IMR-90 (cell line): ENCODE measurements around the gene COPS4. TPM values are rescaled to one million over a fixed set of nuclear protein-coding genes. Genes with fewer than 3 reads are reported as not detected.

ENCODE experiments used
- ATAC-seq: fragments of 200-7000 bp; cut with Tn5 transposase; 2 replicates; pipeline ENCODE4 v1.9.1; 2020; ENCODE audit warnings: low read depth, mild to moderate bottlenecking, moderate library complexity
- BruUV-seq: library from RNA; stranded (reverse); fragments of 400-500 nt; replicated peaks from 2 replicates; lab custom pipeline; 2021; lab: Mats Ljungman, UMichigan
- CTCF ChIA-PET: fragments of 300-600 bp; formaldehyde crosslinking; extraction: SDS; loops from one replicate; lab custom pipeline; 2021; ENCODE audit warnings: antibody characterized with exemption; lab: Yijun Ruan, JAX
- POLR2A ChIA-PET: fragments of 300-600 bp; sonication (Branson Sonifier 250); formaldehyde crosslinking; loops from one replicate; lab custom pipeline; 2022; ENCODE audit warnings: antibody characterized with exemption; ENCODE audit not compliant: unreplicated experiment; lab: Charles Lee
- DNase-seq: peaks from one replicate; pipeline ENCODE4 v3.0.0; 2013
- H2AFZ ChIP-seq: replicated peaks from 2 replicates; pipeline ENCODE3; 2013; ENCODE audit warnings: low read length, mild to moderate bottlenecking; ENCODE audit not compliant: poor library complexity
- H2AK5ac ChIP-seq: 2 replicates; pipeline ENCODE4 v1.6.1; 2013; ENCODE audit warnings: low read depth, low read length, inconsistent platforms
- H2AK9ac ChIP-seq: replicated peaks from 2 replicates; pipeline ENCODE3; 2013; ENCODE audit warnings: mild to moderate bottlenecking, low read depth, low read length, moderate library complexity; ENCODE audit not compliant: poor library complexity
- H2BK120ac ChIP-seq: 2 replicates; pipeline ENCODE4 v1.6.1; 2013; ENCODE audit warnings: low read depth, low read length, inconsistent platforms
- H2BK15ac ChIP-seq: 3 replicates; pipeline ENCODE4 v1.6.1; 2013; ENCODE audit warnings: low read depth, low read length, inconsistent platforms
- H2BK20ac ChIP-seq: 2 replicates; pipeline ENCODE4 v1.6.1; 2013; ENCODE audit warnings: low read depth, mild to moderate bottlenecking, inconsistent platforms, low read length, moderate library complexity
- H2BK5ac ChIP-seq: 2 replicates; pipeline ENCODE4 v1.6.1; 2013; ENCODE audit warnings: mild to moderate bottlenecking, low read depth, low read length, inconsistent platforms; ENCODE audit not compliant: poor library complexity, severe bottlenecking
- H3K14ac ChIP-seq: replicated peaks from 2 replicates; pipeline ENCODE4 v1.6.1; 2013; ENCODE audit warnings: low read depth, low read length, inconsistent platforms
- H3K18ac ChIP-seq: 2 replicates; pipeline ENCODE4 v1.6.1; 2013; ENCODE audit warnings: low read depth, low read length, control low read depth
- H3K23ac ChIP-seq: 2 replicates; pipeline ENCODE4 v1.6.1; 2013; ENCODE audit warnings: low read depth, low read length, inconsistent platforms
- H3K27ac ChIP-seq: 2 replicates; pipeline ENCODE4 v1.5.1; 2013; ENCODE audit warnings: mild to moderate bottlenecking, control low read depth, low read length; ENCODE audit not compliant: insufficient read depth
- H3K27me3 ChIP-seq: 2 replicates; pipeline ENCODE4 v1.6.1; 2013; ENCODE audit warnings: low read length; ENCODE audit not compliant: control insufficient read depth, insufficient read depth
- H3K36me3 ChIP-seq: 2 replicates; pipeline ENCODE4 v1.6.1; 2013; ENCODE audit warnings: low read length, mixed read lengths; ENCODE audit not compliant: control insufficient read depth, insufficient read depth
- H3K4ac ChIP-seq: 2 replicates; pipeline ENCODE4 v1.6.1; 2013; ENCODE audit warnings: low read depth, low read length, inconsistent platforms
- H3K4me1 ChIP-seq: 2 replicates; pipeline ENCODE4 v1.6.1; 2013; ENCODE audit warnings: low read length, mixed read lengths; ENCODE audit not compliant: control insufficient read depth, insufficient read depth
- H3K4me2 ChIP-seq: 2 replicates; pipeline ENCODE4 v1.6.1; 2013; ENCODE audit warnings: low read depth, mild to moderate bottlenecking, control low read depth, low read length, moderate library complexity
- H3K4me3 ChIP-seq: 2 replicates; pipeline ENCODE4 v1.5.1; 2013; ENCODE audit warnings: low read depth, mild to moderate bottlenecking, control low read depth, low read length, moderate library complexity; ENCODE audit not compliant: insufficient read depth
- H3K56ac ChIP-seq: 2 replicates; pipeline ENCODE4 v1.6.1; 2013; ENCODE audit warnings: low read length, inconsistent platforms; ENCODE audit not compliant: insufficient read depth; ENCODE audit errors: extremely low read depth
- H3K79me1 ChIP-seq, 2 experiments: 2 replicates each; pipeline ENCODE4 v1.6.1; 2013; ENCODE audit warnings: low read length in 2 of 2, inconsistent platforms in 1 of 2, low read depth in 1 of 2
- H3K9ac ChIP-seq: 2 replicates; pipeline ENCODE4 v1.6.1; 2013; ENCODE audit warnings: low read depth, low read length, control low read depth
- H3K9me1 ChIP-seq: 2 replicates; pipeline ENCODE4 v1.6.1; 2013; ENCODE audit warnings: low read length, inconsistent platforms; ENCODE audit not compliant: insufficient read depth
- H3K9me3 ChIP-seq: 2 replicates; pipeline ENCODE4 v1.6.1; 2013; ENCODE audit warnings: low read length; ENCODE audit not compliant: control insufficient read depth, insufficient read depth
- H4K20me1 ChIP-seq: 2 replicates; pipeline ENCODE4 v1.6.1; 2013; ENCODE audit warnings: low read length, inconsistent platforms; ENCODE audit not compliant: insufficient read depth
- H4K5ac ChIP-seq: 2 replicates; pipeline ENCODE4 v1.6.1; 2013; ENCODE audit warnings: mild to moderate bottlenecking, low read depth, low read length, control low read depth
- H4K8ac ChIP-seq, 2 experiments: 2 replicates each; pipeline ENCODE4 v1.6.1; 2013; ENCODE audit warnings: low read depth in 2 of 2, low read length in 2 of 2, control low read depth in 1 of 2, inconsistent platforms in 1 of 2
- H4K91ac ChIP-seq: 2 replicates; pipeline ENCODE4 v1.6.1; 2013; ENCODE audit warnings: low read depth, low read length, inconsistent platforms; ENCODE audit not compliant: insufficient read depth
- CEBPB ChIP-seq: IDR thresholded peaks from 2 replicates; pipeline ENCODE4 v1.6.1; 2012; ENCODE audit warnings: low read depth, low read length, improper control_type of control experiment
- CHD1 ChIP-seq: IDR thresholded peaks from 2 replicates; pipeline ENCODE4 v1.6.1; 2012; ENCODE audit warnings: low read depth, low read length, improper control_type of control experiment
- MAFK ChIP-seq: IDR thresholded peaks from 2 replicates; pipeline ENCODE4 v1.6.1; 2012; ENCODE audit warnings: low read depth, low read length, improper control_type of control experiment
- MXI1 ChIP-seq: IDR thresholded peaks from 2 replicates; pipeline ENCODE4 v1.6.1; 2012; ENCODE audit warnings: low read depth, mild to moderate bottlenecking, low read length, moderate library complexity, borderline replicate concordance
- NFE2L2 ChIP-seq: fragments of 150-350 bp; IDR thresholded peaks from 2 replicates; pipeline ENCODE4 v1.6.1; 2016; ENCODE audit warnings: low read depth, mild to moderate bottlenecking, low read length
- RAD21 ChIP-seq: IDR thresholded peaks from 2 replicates; pipeline ENCODE4 v1.6.1; 2012; ENCODE audit warnings: low read length, improper control_type of control experiment
- RCOR1 ChIP-seq: IDR thresholded peaks from 2 replicates; pipeline ENCODE4 v1.6.1; 2012; ENCODE audit warnings: mild to moderate bottlenecking, low read length, improper control_type of control experiment; ENCODE audit not compliant: insufficient replicate concordance
- RFX5 ChIP-seq: IDR thresholded peaks from 2 replicates; pipeline ENCODE4 v1.8.0; 2012; ENCODE audit warnings: low read depth, mild to moderate bottlenecking, low read length, moderate library complexity
- SMC3 ChIP-seq: fragments of 150-350 bp; IDR thresholded peaks from 2 replicates; pipeline ENCODE4 v1.6.1; 2016; ENCODE audit warnings: low read depth, mild to moderate bottlenecking, antibody characterized with exemption, low read length, moderate library complexity
- WGBS, 2 experiments: methylation state at CpG; one replicate each; pipeline versions ENCODE4 v1.1.5 to v1.1.7; 2013; ENCODE audit warnings: missing lambda C conversion rate in 2 of 2; ENCODE audit not compliant: insufficient read length in 1 of 2; ENCODE audit errors: extremely low coverage in 2 of 2; 5-methylcytosine and 5-hydroxymethylcytosine counted together
- dilution Hi-C: fragments of 300-500 bp; cut with HindIII; formaldehyde crosslinking; loops from one replicate; pipeline ENCODE4 v1.14.3; 2018; ENCODE audit warnings: low sequenced_read_pairs; ENCODE audit not compliant: unreplicated experiment
- in situ Hi-C: fragments of 300-500 bp; cut with MboI; formaldehyde crosslinking; loops from 3 replicates; pipeline ENCODE4 v1.14.3; 2019; ENCODE audit warnings: low sequenced_read_pairs, inconsistent platforms, mixed read lengths
- intact Hi-C: fragments of 100-400 bp; cut with micrococcal nuclease; formaldehyde crosslinking; loops from 2 replicates; pipeline ENCODE4 v1.10.0; 2022
- polyA plus RNA-seq, 3 experiments: library from polyadenylated mRNA; depleted of rRNA; stranded (reverse); fragments of >200 nt; gene quantifications; 2 replicates each; pipeline ENCODE4 v1.2.3, GENCODE V29; 2012; ENCODE audit warnings: low replicate concordance in 1 of 3
- total RNA-seq: library from RNA; depleted of rRNA; stranded (reverse); fragments of >200 nt; gene quantifications from 2 replicates; pipeline ENCODE4 v1.2.3, GENCODE V29; 2012

Gene COPS4
- total and polyA plus RNA-seq, 2 of the 4 experiments (the other 2 are of a cell fraction): 40.1 to 115 TPM

DNA sequence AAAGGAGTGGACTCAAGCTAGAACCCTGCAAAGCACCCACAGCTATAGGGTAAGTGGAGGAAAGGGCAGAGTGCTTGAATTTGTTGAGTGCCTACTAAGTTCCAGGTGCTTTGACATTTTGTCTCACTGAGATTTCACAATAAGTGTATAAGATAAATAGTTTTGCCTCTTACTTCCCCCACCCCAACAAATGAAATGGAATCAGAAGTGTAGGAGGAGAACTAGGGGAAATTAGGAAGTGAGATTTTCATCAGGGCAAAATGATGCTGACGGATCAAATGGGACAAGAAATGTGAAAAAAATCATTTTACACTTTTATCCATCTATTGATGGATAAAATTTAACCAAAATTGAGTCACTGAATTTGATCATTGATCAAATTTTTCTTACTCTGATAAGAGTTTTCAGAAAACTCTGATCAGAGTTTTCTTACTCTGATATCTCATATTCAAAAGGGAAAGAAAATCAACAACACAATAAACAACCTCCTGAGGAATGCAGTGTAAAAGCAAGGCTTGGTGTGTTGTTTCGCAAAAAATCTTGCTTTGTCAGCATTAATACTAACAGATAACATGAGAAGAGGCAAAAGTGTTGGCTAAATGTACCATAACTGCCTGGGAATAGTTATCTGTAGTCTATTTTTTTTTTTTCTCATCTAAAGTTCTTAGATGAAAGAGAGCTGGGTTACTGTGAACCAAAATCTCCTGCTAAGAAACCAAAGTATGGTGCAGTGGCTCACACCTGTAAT lies 54.6 kb downstream of the COPS4 start:
- Histone ChIP-seq H2BK120ac (no peak overlapping the region), H3K18ac (no peak overlapping the region), H2BK15ac (no peak overlapping the region), H4K91ac (no peak overlapping the region), H3K9me3 (no peaks in the 10 kb centered on the region), H3K79me1 (no peaks in the 10 kb centered on the region), H2BK20ac (no peak overlapping the region), H3K9ac (no peak overlapping the region), H3K14ac (no peak overlapping the region), H3K23ac (no peak overlapping the region), H2AK5ac (no peak overlapping the region), H3K56ac (no peak overlapping the region), H3K4ac (no peak overlapping the region), H3K36me3 (no peaks in the 10 kb centered on the region), H3K27me3 (peaks cover 18% of the 10 kb centered on the region), H4K20me1 (no peaks in the 10 kb centered on the region), H2AFZ (no peak overlapping the region), H3K27ac (no peak overlapping the region), H2BK5ac (no peak overlapping the region), H3K4me3 (no peak overlapping the region), H3K4me2 (no peak overlapping the region), H2AK9ac (no peak overlapping the region), H3K9me1 (no peaks in the 10 kb centered on the region), H3K4me1 (no peaks in the 10 kb centered on the region), H4K5ac (no peak overlapping the region), H4K8ac (no peak overlapping the region)
- intact Hi-C loops: no loop called here
- ChIA-PET POLR2A (no interaction called here), CTCF (interaction anchor here (0.9 kb wide), 1 partner anchor 15 kb away, joined by 4 read pairs; no protein-coding TSS in a partner anchor)
- WGBS, 2 experiments: no CpG with 5 or more reads among the region's 2 CpGs
- DNase-seq: no peak
- peak; percentile 95 for TF ChIP-seq MAFK
- TF ChIP-seq RFX5: no peak
- TF ChIP-seq CEBPB: no peak
- TF ChIP-seq SMC3: no peak
- no peak for TF ChIP-seq RAD21
- no peak for TF ChIP-seq RCOR1
- no peak for TF ChIP-seq MXI1
- TF ChIP-seq CHD1: no peak
- no peak for TF ChIP-seq NFE2L2
- in situ Hi-C loops: no loop called here
- dilution Hi-C loops: no loop called here
- no peak for ATAC-seq
- BruUV-seq: no TSS peak
